Nephron (organoid): ENCODE data around the gene TMEM129.

ENCODE experiments used
- H3K27ac Mint-ChIP-seq, 3 experiments: 2 replicates each; pipeline ENCODE4 v1.8.0; 2020; ENCODE audit warnings: mixed read lengths in 3 of 3, mild to moderate bottlenecking in 2 of 3, moderate library complexity in 1 of 3
- H3K27me3 Mint-ChIP-seq: 2 replicates; pipeline ENCODE4 v1.8.0; 2021; ENCODE audit warnings: low read depth, mild to moderate bottlenecking, moderate library complexity, mixed read lengths
- H3K36me3 Mint-ChIP-seq: 2 replicates; pipeline ENCODE4 v1.8.0; 2020; ENCODE audit warnings: low read depth, mixed read lengths
- H3K4me1 Mint-ChIP-seq: 2 replicates; pipeline ENCODE4 v1.8.0; 2020; ENCODE audit warnings: mixed read lengths
- H3K4me3 Mint-ChIP-seq, 3 experiments: 2 replicates each; pipeline ENCODE4 v1.8.0; 2020; ENCODE audit warnings: mild to moderate bottlenecking in 3 of 3, mixed read lengths in 3 of 3, moderate library complexity in 2 of 3
- H3K9me3 Mint-ChIP-seq: 2 replicates; pipeline ENCODE4 v1.8.0; 2020; ENCODE audit warnings: mixed read lengths
- CTCF ChIP-seq, 3 experiments: fragments of 200-600 bp; sonication (generic); IDR thresholded peaks; one replicate each; pipeline ENCODE4 v1.5.0; 2021; ENCODE audit warnings: antibody characterized with exemption in 3 of 3; ENCODE audit not compliant: unreplicated experiment in 3 of 3

TMEM129 gene

GRCh38 chr4:1723131-1723801 is 2.1 kb upstream of the TMEM129 start:
- Mint-ChIP-seq H3K4me1 (peaks cover 25% of the 10 kb centered on the region), H3K27me3 (no peaks in the 10 kb centered on the region), H3K9me3 (no peaks in the 10 kb centered on the region), H3K27ac (no peak overlapping the region), H3K4me3 (peak overlapping the region; percentile 91 to 92 (median 91)), H3K36me3 (peaks cover 16% of the 10 kb centered on the region)
- no peak for TF ChIP-seq CTCF (IDR thresholded peaks at IDR 0.05; ENCODE audit: unreplicated experiment in 3 of 3)

DNA sequence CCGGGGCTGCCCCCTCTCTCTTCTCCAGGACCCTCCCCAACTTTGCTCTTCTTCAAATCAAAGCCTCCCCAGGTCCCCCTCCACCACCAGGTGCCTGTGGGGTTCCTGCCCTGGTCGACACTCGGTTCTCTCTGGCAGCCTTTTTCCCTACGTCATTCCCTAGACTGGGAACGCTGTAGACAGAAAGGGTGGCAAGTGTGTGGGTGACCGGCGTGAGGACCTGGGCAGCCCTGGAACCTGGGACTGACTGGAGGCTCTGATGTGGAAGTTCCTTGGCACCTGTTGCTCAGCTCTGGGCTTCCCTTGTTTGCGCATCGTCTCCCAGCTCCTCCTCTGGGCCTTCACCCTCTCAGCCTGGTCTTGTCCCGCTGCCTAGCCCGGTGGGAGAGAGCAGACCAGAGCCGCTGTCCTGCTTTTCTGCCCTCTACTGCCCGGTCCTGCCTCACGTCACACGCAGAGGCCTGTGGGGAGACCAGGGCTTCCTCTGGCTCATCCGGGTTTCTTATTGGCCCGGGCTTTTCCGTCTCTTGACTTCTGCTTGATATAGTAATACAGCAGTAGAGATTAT is 1.5 kb upstream of the TMEM129 start:
- peaks cover 25% of the 10 kb centered on the region for H3K4me1 Mint-ChIP-seq
- H3K9me3 Mint-ChIP-seq = no peaks in the 10 kb centered on the region
- H3K27me3 Mint-ChIP-seq = no peaks in the 10 kb centered on the region
- H3K4me3 Mint-ChIP-seq = peak overlapping the region; percentile 91 to 92 (median 91)
- H3K27ac Mint-ChIP-seq = peak overlapping the region; percentile 23 to 57 (median 50)
- peaks cover 12% of the 10 kb centered on the region for H3K36me3 Mint-ChIP-seq
- no peak for TF ChIP-seq CTCF (IDR thresholded peaks at IDR 0.05; ENCODE audit: unreplicated experiment in 3 of 3)

- Mint-ChIP-seq H3K4me1 (peaks cover 25% of the 10 kb centered on the region), H3K9me3 (no peaks in the 10 kb centered on the region), H3K36me3 (peaks cover 9% of the 10 kb centered on the region), H3K4me3 (peak overlapping the region; percentile 91 to 92 (median 91)), H3K27me3 (no peaks in the 10 kb centered on the region), H3K27ac (peak overlapping the region; percentile 23 to 57 (median 50))
- TF ChIP-seq CTCF (IDR thresholded peaks at IDR 0.05; ENCODE audit: unreplicated experiment in 3 of 3) = no peak
These were observed 785 bp upstream of the TMEM129 start for GRCh38 chr4:1721666-1722550.

GRCh38 chr4:1720163-1720983 is 750 bp downstream of the TMEM129 start:
- peak overlapping the region; percentile 88 to 92 (median 92) for H3K4me3 Mint-ChIP-seq
- no peaks in the 10 kb centered on the region for H3K9me3 Mint-ChIP-seq
- H3K36me3 Mint-ChIP-seq = peaks cover 3% of the 10 kb centered on the region
- H3K4me1 Mint-ChIP-seq = peaks cover 20% of the 10 kb centered on the region
- peak overlapping the region; percentile 54 to 90 (median 72) for H3K27ac Mint-ChIP-seq
- TF ChIP-seq CTCF (IDR thresholded peaks at IDR 0.05; ENCODE audit: unreplicated experiment in 3 of 3) = no peak
- H3K27me3 Mint-ChIP-seq = no peaks in the 10 kb centered on the region

DNA sequence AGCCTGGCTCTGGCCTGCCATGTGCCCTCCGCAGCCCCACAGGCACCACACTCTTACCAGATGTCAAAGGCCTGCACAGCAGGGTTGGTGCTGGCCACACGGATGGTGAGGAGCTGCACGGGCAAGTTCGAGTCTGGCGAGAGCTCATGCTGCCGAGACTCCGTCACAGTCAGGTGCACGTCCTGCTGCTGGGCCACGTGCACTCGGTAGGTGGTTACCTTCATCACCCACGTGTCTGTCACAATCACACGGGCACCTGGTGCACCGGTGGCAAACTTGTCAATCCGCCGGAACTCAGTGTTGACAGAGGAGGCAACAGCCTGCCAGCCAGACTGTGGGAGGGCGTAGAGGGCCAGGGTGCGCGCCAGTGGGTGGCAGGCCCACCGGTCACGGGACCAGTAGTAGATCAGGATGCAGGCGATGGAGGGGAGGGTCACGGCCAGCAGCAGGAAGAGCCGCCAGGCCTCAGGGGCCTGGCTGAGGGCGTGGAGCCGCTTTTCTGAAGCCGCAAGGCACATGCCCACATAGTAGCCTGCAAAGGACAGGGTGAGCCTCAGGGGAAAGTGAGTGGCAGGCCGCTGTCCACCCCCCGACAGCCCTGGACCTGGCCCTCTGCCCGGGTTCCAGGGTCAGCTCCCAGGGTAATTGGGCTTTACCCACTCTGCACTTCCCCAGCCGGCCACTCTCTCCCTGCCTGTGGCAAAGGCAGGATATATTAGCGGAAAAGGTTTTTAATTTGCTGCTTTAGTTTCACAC is 2.9 kb downstream of the TMEM129 start:
- no peaks in the 10 kb centered on the region for H3K36me3 Mint-ChIP-seq
- peaks cover 19% of the 10 kb centered on the region for H3K4me1 Mint-ChIP-seq
- TF ChIP-seq CTCF (IDR thresholded peaks at IDR 0.05; ENCODE audit: unreplicated experiment in 3 of 3) = no peak
- H3K9me3 Mint-ChIP-seq = no peaks in the 10 kb centered on the region
- H3K27ac Mint-ChIP-seq = no peak overlapping the region
- no peaks in the 10 kb centered on the region for H3K27me3 Mint-ChIP-seq
- peak overlapping the region; percentile 79 to 88 (median 82) for H3K4me3 Mint-ChIP-seq
